GM18511 (cell line): ENCODE results near the gene GALNT2.

Experiments used
- ATAC-seq: cut with Tn5 transposase; IDR thresholded peaks from one replicate; pipeline ENCODE4 v1.9.1; 2021; ENCODE audit warnings: mild to moderate bottlenecking, moderate library complexity; ENCODE audit not compliant: unreplicated experiment

GALNT2 gene

DNA sequence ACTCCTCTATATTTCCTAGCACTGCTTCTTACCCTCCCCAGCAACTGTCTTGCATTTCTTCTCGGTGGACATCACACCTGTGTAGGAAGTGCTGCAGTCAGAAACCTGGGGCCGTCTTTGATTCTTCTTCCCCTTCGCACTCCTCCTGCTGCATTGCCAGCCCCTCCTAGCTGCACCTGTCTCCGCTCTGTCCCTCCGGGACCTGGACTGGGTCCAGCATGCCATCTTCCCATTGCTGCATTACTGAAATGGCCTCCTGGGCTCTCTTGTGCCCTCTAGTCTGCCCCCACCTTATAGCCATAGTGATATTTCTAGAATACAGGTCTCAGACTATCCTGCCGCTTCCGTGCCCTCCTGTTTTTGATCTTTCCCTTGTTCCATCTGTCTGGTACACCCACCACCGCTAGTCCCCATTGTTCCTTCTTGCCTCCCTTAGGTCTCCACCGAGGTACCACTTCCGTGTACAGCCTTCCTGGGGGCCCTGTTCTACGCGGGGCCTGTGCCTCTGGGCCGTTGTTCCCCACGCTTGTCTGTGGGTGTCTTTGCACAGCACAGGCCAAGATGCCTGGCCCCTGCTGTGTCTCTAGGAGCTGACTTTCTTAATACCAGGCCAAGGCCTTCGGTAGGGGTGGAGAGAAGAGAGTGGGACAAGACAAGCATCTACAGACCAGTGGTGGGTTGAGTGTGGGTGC lies 107.6 kb downstream of the GALNT2 start:
- ATAC-seq: no peak

DNA sequence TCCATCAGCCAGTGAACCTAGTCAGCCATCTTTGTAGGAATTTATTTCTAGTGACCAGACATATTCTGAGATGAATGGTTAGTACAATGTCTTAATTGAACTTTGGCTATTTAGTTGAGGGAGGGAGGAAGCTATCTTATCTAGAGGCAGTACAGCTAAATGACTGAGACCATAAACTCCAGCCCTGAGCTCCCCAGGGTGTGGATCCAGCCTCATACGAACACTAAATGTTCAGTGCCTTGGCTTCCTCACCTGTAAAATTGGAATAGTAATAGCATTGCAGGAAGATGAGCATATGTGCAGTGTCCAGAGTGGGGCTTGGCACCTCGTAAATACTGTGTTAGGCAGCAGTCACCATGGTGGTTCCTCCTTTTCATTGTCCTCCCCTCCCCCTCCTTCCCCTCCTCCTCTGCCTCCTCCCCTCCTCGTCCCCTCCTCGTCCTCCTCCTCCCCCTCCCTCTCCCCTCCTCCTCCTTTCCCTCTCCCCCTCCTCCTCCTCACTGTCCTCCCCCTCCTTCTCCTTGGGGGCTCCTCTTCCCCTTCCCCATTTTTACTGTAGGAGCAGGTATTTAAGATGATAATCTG lies 108.2 kb downstream of the GALNT2 start:
- ATAC-seq: no peak

DNA sequence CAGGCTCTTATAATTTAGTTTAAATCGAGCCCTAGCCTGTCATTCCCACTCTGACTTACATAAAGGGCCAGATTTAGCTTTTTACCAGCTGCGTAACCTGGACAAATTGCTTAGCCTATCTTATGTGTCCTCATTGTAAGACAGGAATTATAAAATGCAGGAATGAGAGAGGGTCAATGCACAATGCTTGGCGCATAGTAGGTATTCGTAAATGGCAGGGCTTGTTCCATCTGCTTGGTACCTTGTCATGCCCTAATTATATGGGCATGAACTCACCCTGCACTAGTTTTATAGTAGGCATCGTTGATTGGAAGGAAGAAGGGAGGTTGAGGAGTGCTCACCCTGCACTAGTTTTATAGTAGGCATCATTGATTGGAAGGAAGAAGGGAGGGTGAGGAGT lies 108.8 kb downstream of the GALNT2 start:
- no peak for ATAC-seq

DNA sequence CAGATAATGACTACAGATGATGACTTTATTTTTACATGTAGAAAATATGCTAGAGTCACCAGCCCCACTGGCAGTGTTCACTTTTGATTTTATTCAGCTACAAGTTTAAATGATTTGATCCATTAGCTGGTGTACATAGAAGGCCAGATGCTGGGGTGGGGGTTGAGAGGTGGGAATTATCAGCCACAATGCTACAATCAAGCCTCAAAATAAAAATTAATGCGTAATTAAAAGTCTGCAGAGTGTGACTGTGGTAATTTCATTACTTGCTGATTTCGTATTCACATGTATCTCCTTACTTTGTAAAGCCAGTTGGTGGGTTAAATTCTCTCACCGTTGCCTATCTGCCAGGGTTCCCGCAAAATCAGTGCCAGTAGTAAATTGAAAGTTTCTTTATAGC lies 109.3 kb downstream of the GALNT2 start:
- no peak for ATAC-seq

DNA sequence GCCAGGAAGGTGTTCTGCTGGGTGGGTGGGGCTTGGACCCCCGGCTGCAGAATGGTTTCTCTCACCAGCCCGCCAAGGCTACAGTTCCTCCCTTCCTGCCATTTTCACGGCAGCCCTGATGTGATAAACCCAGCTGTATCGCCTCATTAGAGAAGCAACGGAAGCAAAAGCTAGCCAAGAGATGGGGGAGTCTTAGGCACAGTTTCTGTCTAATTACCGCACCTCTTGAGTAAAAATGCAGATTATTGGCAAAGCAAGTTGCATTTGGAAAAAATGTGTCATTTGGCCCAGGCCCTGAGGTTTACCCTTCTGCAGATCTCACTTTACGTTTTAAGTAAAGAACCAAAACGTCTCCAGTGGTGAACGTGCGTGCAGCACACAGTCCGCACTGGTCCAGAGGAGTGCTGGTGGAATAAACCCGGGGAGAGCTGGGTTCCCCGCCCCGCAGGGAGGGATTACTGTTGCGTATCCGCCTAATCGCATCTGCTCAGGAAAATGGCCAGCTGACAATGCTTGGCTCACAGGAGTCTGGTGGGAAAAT lies 109.9 kb downstream of the GALNT2 start:
- ATAC-seq: no peak

DNA sequence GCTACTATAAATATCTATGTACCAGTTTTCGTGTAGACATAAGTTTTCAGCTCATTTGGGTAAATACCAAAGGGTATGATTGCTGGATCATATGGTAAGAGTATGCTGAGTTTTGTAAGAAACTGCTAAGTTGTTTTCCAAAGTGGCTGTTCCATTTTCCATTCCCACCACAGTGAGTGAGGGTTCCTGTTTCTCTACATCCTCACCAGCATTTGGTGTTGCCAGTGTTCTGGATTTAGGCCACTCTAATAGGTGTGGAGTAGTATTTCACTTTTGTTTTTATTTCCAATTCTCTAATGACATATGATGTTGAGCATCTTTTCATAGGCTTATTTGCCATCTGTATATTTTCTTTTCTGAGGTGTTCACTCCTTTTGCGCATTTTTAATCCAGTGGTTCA lies 112.2 kb downstream of the GALNT2 start:
- no peak for ATAC-seq

DNA sequence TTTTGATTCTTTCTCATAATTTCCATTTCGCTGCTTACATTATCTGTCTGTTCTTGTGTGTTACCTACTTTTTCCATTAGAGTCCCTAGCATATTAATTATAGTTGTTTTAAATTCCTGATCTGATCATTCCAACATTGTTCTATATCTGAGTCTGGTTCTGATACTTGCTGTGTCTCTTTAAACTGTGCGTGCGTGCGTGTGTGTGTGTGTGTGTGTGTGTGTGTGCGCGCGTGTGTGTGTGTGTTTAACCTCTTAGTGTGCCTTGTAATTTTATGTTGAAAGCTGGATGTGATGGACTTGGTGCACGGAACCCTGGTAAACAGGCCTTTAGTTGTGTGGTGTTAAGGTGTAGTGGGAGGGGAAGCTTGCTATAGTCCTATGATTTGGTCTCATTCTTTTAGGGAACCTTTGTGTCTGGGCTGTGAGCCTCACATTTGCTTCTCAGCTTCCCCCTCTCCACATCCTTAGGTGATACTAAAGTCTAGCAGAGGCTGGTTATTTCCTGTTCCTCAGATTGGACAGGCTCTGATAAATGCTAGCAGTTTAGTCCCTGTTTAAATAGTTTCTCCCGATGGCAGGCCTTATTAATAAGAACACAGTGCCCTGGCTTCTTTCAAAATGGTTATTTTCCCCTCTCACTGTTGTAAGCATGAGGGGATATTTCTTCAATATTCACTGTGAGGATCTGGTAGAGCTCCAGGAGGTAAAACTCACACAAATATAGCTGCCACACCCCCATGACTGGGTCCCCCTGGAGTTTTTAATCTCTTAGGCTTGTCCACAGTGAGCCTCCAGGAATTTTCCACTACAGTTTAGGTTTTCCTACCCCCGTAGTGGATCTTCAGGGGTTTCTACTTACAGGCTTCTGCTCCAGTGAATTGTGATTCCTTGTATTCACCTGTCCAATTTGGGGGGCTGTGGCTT lies 118.3 kb downstream of the GALNT2 start:
- ATAC-seq: no peak

DNA sequence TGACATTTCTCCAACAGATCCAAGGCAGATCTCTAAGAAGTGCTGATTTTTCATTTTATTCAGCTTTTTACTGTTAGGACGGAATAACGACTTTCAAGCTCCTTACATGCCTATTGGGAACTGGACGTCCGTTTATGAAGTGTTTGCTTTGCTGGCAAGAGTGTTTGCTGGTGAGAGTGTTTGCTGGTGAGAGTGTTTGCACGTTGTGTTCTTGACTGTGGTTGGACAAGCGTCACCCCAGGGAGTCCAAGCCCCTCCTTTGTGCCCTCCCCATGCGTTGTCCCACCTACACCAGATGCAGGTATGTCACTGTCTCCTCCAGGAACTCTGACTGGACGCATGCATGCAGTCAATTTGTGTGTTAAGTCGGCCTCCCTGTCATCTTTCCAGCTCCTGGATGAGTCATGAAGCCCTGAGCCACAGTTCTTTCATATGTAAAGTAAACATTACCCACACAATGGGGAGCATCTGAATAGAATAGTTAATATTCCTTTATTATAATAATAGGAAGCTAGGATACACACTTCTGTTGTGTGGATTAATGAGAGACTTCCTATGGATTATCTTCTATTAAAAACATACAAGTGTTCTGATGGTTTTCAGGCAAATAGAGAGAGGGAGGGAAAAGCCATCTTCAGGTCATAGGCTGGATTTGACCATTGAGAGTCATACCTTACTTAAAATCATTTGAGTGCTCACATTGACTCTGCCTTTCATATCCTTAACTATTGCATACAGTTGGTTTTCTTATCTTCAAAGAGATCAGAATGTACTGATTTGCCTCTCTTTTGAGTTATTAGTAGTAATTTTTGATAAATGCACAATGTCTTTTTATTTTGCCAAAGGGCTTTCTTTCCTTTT lies 119.2 kb downstream of the GALNT2 start:
- ATAC-seq: no peak

DNA sequence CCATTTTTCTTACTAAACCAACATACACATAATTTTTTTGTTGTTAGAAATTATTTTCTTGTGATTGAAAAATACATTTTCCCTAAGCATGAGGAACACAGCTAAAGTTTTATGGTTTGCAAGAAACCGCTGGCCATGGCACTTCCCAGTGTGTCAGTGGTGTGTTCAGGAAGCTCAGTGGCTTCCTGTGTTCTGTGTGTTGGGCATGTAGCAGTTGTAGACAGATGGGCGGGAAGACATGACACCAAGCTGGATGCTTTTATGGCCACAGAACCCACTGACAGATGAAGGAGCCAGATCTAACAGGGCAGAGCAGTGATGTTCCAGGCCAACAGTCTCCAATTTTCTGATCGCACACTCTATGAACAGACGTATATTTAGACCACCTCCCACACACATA lies 119.8 kb downstream of the GALNT2 start:
- no peak for ATAC-seq

DNA sequence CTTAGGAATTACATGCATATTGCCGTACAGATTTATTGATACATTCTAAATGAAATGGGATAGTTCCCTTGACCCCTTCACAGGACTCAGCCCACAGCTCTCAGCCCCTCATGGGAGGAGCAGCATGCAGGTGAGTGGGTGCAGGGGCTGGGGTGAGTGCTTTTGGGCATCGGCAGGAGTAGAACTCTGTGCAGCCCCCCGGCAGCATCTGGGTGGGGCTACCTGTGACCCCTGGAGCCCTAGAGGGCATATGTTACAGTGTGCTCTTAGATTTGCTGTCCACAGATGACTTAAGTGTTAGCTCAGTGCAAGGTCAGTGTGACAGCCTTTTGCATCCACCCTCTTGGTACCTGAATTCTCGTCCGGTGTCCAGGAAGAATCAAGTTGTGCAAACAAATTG lies 120.3 kb downstream of the GALNT2 start:
- no peak for ATAC-seq

DNA sequence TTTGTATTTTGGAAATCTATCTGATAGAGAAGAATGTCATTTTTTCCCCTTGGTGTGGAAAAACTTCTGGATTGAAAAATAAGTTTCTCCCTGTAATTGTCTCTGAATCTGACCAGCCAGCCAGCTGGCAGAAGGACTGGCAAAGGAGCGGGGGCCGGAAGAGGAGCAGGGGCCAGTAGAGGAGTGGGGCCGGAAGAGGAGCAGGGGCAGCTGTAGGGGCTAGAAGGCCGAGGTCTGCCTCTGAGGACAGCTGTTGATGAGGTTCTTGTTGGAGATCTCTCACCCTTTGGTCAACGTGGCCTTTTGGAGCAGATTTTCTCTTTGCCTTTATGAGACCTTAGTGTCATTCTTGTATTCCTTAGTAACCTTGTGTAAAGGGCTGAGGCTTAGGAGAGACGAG lies 121.8 kb downstream of the GALNT2 start:
- ATAC-seq: no peak

DNA sequence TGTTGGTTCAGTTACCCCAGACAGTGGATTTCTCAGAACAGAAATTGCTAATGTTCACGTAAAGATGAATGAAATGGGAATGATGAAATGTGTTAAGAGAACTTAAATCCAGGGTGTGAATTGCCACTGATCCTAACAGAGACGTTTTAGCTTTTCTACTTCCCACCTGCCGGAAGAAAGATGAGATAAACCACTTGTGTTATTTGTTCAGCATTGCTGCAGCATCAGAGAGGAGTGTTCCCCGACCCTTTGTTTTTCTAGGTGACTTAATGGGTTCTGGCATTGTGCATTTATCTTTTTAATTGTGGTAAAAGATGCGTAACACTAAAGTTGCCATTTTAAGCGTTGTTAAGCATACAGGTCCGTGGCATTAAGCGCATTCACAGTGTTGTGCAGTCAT lies 122.3 kb downstream of the GALNT2 start:
- ATAC-seq: no peak

DNA sequence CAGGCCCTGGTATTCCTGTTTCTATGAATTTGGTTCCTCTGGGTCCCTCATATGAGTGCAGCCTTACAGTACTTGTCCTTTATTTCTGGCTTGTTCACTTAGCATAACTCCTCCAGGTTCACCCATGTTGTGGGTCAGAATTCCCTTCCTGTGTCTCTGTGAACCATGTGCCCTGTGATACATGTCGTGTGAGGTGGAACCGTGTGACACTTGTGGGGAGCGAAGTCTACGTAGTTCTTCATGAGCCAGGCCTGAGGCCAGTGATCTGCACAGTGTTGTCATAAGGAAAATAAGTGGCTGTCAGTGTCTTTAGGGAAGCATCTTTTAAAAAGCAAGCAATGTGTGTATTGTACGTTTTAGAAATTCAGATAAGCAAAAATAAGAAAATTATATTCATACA lies 122.8 kb downstream of the GALNT2 start:
- no peak for ATAC-seq

DNA sequence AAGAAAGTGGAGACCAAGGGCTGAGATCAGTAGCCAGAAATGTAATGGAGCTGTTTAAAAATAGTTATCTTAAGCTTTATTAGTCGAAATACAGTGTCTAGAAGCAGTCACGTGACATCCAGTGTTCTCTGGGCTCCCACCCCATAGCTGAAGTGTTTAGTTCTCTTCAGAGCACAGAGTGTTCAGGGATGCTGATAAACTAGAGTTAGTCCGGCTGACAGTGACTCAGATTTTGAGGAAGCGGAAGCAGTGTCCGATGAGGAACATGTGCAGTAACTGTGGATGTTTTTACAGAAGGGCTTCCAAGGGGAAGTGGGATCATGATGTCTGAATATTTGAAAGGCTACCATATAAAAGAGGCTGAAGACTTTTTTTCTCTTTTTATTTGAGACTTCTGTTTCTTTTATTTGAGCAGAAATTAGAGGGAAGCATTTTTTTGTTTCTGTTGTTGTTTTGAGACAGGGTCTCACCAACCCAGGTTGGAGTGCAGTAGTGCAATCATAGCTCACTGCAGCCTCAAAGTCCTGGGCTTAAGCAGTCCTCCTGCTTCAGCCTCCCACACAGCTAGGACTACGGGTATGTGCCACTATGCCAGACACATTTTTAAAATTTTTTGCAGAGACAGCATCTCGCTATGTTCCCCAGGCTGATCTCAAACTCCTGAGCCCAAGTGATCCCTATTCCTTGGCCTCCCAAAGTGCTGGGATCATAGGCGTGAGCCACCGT lies 124.2 kb downstream of the GALNT2 start:
- ATAC-seq: no peak

DNA sequence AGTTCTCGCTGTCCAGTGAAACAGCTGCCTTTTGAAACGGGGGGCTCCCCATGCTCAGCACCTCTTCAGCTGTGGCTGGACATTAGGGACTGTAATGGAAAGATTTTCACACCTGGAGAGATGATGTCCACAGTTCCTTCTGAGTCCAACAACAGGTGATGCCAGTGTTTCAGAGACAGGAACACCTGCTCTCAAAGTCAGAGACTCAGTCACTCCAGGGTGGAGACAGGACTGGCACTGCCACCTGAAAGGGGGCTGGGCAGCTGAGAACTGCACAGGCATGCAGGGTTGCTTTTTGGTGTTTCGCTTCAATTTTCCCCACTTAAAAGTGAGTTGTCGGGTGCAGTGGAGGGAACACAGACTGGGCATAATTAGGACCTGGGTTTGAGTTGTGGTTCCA lies 124.8 kb downstream of the GALNT2 start:
- no peak for ATAC-seq

DNA sequence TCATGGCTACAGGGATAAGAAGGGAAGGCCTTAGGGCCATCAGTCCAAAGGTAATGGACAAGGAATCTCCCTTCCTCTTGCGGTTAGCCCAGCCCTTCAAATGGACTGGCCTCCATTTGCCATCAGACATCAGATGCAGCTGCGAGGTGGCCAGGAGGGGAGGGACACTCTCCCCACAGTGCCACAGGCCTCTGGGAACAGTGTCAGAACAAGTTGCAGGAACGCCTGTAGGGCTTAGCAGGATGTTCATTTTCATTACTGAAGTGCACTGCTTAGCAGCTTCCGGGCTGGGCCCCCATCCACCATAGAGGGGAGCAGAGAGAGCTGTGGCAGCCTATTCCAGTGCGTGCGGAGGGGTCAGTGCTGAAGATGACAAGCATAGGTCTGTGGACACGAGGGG lies 127.5 kb downstream of the GALNT2 start:
- ATAC-seq: no peak

DNA sequence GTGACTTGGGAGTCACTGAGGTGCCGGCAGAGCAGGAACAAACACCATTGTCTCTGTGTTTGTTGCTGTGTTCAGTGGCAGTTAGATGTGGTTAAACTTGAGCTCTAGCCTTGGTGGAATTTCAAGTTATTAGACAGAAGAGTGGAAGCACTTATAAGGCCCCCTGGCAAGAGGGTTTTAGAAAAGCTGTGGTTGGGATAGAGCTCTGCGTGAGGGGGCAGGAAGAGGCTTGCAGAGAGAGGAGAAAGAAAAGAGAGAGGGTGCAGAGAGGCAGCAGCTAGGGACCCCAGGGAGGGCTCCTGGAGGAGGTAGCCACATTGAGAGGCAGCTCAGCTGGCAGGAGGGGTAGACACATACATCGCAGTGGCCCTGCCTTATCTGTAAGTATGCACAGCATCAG lies 128.2 kb downstream of the GALNT2 start:
- no peak for ATAC-seq

DNA sequence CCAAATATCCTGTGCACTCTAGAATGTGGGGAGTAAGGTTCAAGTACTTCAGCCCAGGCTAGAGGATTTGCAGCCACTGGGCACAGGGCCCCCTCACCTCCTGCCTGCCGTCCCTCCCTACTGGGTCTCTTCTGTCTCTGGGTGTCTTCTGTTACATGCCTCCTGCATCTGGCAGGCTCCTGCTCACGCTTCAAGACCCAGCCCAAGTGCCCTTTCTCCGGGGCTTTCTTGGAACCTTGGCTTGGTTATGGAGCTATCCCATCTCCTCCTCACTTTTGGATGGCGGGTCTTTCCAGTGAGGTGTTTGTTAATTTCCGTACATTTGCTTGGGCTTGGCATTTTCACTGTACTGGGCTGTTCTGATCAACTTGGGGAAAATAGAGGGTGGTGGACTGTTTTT lies 129.0 kb downstream of the GALNT2 start:
- no peak for ATAC-seq

DNA sequence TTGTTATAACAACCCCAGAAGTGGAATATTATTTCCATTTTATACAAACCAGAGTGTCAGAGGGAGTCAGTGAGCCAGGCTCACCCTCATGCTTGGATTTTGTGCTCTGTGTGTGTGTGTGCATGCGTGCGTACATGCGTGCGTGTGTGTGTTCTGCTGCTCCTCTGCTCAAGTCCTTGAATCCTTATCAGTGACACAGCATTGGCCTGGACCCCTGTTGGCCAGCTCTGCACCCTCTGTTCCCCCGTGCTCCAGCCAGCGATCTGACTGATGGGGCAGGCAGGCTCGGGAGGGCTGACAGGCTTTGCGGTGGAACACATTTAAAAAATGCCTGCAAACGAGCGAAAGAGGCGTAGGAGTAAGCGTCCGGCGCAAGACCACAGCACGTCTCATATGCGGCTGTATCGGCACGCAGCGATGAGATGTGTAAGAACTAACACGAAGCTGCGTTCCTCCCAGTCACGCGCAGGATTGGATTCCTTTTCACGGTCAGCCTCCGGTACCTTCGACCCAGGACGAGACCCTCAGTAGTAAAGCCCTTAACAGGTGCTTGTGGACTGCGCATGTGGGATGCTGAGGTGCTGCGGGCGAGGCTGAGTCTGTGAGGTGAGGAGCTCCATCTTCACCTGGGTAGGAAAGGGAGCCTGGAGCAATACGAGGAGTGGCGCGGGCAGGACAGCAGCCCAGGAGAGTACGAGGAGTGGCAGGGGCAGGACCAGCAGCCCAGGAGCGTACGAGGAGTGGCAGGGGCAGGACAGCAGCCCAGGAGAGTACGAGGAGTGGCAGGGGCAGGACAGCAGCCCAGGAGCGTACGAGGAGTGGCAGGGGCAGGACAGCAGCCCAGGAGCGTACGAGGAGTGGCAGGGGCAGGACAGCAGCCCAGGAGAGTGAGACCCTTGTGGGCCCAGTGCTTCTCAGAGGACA lies 130.9 kb downstream of the GALNT2 start:
- ATAC-seq: no peak
